Osteoblast (primary cell): ENCODE data around the gene RAPGEFL1. TPM values are rescaled to one million over a fixed set of nuclear protein-coding genes. Genes with fewer than 3 reads are reported as not detected.

Experiments
- DNase-seq: peaks from one replicate; pipeline ENCODE4 v3.0.0; 2011; ENCODE audit warnings: low spot score, mixed read lengths; ENCODE audit not compliant: insufficient read length; ENCODE audit errors: missing footprints
- H2AFZ ChIP-seq: 2 replicates; pipeline ENCODE4 v1.6.0; 2011; ENCODE audit warnings: mild to moderate bottlenecking, low read length
- H3K27ac ChIP-seq: 2 replicates; pipeline ENCODE4 v1.5.1; 2011; ENCODE audit warnings: mild to moderate bottlenecking, low read depth, low read length, moderate library complexity
- H3K27me3 ChIP-seq: 2 replicates; pipeline ENCODE4 v1.6.0; 2012; ENCODE audit warnings: mild to moderate bottlenecking, control low read depth, inconsistent platforms, low read length, moderate library complexity; ENCODE audit not compliant: insufficient read depth
- H3K36me3 ChIP-seq: 2 replicates; pipeline ENCODE4 v1.5.1; 2011; ENCODE audit warnings: mild to moderate bottlenecking, low read length, control low read depth, moderate library complexity; ENCODE audit not compliant: insufficient read depth
- H3K4me1 ChIP-seq: 2 replicates; pipeline ENCODE4 v1.5.1; 2011; ENCODE audit warnings: mild to moderate bottlenecking, low read length, control low read depth, moderate library complexity; ENCODE audit not compliant: insufficient read depth
- H3K4me2 ChIP-seq: 2 replicates; pipeline ENCODE4 v1.6.0; 2011; ENCODE audit warnings: mild to moderate bottlenecking, low read length; ENCODE audit not compliant: insufficient read depth
- H3K4me3 ChIP-seq: fragments of 200-600 bp; sonication (generic); 3 replicates; pipeline ENCODE4 v1.5.1; 2012; ENCODE audit warnings: mild to moderate bottlenecking, low read length, inconsistent platforms; ENCODE audit not compliant: insufficient read depth
- H3K79me2 ChIP-seq: 2 replicates; pipeline ENCODE4 v1.6.0; 2012; ENCODE audit warnings: mild to moderate bottlenecking, low read length, control low read depth, inconsistent platforms; ENCODE audit not compliant: insufficient read depth
- H3K9me3 ChIP-seq: 2 replicates; pipeline ENCODE4 v1.5.1; 2011; ENCODE audit warnings: low read depth, low read length, control low read depth
- H4K20me1 ChIP-seq: 2 replicates; pipeline ENCODE4 v1.6.0; 2012; ENCODE audit warnings: mild to moderate bottlenecking, low read length, control low read depth; ENCODE audit not compliant: insufficient read depth
- CTCF ChIP-seq: IDR thresholded peaks from 2 replicates; pipeline ENCODE4 v1.5.1; 2011; ENCODE audit warnings: mild to moderate bottlenecking, low read depth, low read length, moderate library complexity; ENCODE audit errors: extremely low read depth
- total RNA-seq: library from RNA; depleted of rRNA; stranded (reverse); fragments of >200 nt; gene quantifications from 2 replicates; pipeline ENCODE4 v1.2.3, GENCODE V29; 2012

The RAPGEFL1 gene
- total RNA-seq, 1 donor = 1.4 TPM

DNA sequence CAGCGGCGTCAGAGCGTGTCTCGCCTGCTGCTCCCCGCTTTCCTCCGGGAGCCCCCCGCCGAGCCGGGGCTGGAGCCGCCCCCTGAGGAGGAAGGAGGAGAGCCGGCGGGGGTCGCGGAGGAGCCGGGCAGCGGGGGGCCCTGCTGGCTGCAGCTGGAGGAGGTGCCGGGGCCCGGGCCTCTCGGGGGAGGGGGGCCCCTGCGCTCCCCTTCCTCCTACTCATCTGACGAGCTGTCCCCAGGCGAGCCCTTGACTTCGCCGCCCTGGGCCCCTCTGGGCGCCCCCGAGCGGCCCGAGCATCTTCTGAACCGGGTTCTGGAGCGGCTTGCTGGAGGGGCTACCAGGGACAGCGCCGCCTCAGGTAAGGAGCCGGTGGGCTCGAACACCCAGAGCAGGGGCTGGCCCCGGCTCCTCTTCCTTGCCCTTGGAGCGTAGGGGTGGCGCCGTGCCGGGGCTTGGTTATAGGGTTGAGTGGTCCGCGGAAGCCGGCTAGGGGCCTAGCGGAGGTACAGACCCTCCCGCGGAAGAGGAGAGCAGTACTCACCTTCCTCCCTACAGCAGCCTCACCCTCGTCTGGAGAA is 841 bp downstream of the RAPGEFL1 start:
- Histone ChIP-seq H4K20me1 (peaks cover 5% of the 10 kb centered on the region), H3K27ac (no peak overlapping the region), H2AFZ (no peak overlapping the region), H3K79me2 (no peaks in the 10 kb centered on the region), H3K4me3 (no peak overlapping the region), H3K4me2 (peak overlapping the region; percentile 76), H3K27me3 (no peaks in the 10 kb centered on the region), H3K36me3 (peaks cover 6% of the 10 kb centered on the region), H3K4me1 (peaks cover 17% of the 10 kb centered on the region), H3K9me3 (no peaks in the 10 kb centered on the region)
- DNase-seq = peak; percentile 76
- TF ChIP-seq CTCF = no peak

GRCh38 chr17:40178660-40179059 is 1.4 kb downstream of the RAPGEFL1 start:
- peaks cover 17% of the 10 kb centered on the region for H3K4me1 ChIP-seq
- H3K79me2 ChIP-seq = no peaks in the 10 kb centered on the region
- H3K9me3 ChIP-seq = no peaks in the 10 kb centered on the region
- no peak overlapping the region for H3K27ac ChIP-seq
- no peak overlapping the region for H3K4me2 ChIP-seq
- H3K36me3 ChIP-seq = peaks cover under 1% of the 10 kb centered on the region
- H3K27me3 ChIP-seq = no peaks in the 10 kb centered on the region
- no peak for TF ChIP-seq CTCF
- no peak overlapping the region for H3K4me3 ChIP-seq
- peak; percentile 76 for DNase-seq
- peaks cover 5% of the 10 kb centered on the region for H4K20me1 ChIP-seq
- no peak overlapping the region for H2AFZ ChIP-seq

DNA sequence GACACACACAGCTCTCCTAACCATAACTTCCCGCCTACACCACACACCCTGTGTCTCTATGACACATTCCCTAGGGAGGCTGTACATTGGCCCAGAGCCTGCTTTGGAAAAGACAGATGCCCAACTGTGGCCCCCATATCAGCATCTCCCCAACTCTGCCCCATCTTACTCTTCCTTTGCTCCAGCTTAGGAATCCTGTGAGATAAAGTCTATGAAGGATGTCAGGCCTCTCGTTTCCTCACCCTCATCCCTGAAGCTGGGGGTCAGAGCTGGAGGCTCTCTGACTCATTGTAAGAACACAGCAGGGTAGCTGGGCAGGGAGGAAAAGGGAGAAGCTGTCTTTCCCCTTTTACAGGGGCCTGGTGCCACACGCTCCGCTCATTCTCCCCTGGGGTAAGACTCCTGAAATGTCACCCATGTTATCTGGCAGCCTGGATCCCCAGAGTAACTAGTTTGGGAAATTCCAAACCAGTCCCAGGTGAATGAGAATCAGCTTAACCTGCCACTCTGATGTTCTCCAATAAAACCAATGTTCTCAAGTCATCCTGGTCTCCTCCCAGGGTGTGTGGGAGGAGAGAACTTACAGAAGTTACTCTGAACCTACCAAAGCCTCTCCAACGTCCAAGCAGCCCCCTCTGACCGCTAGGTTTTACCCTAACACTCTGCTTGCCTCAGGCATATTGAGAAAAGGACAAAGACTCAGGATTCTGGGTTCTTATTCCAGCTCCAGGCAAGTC is 2.8 kb downstream of the RAPGEFL1 start:
- peak overlapping the region; percentile 4 for H3K4me2 ChIP-seq
- no peak for TF ChIP-seq CTCF
- H3K36me3 ChIP-seq = no peaks in the 10 kb centered on the region
- H3K27ac ChIP-seq = peak overlapping the region; percentile 20
- peaks cover 17% of the 10 kb centered on the region for H3K4me1 ChIP-seq
- peak; percentile 98 for DNase-seq
- no peaks in the 10 kb centered on the region for H3K79me2 ChIP-seq
- H3K4me3 ChIP-seq = no peak overlapping the region
- no peaks in the 10 kb centered on the region for H3K9me3 ChIP-seq
- no peak overlapping the region for H2AFZ ChIP-seq
- H3K27me3 ChIP-seq = no peaks in the 10 kb centered on the region
- peaks cover 5% of the 10 kb centered on the region for H4K20me1 ChIP-seq

GRCh38 chr17:40180694-40181093 is 3.4 kb downstream of the RAPGEFL1 start:
- H3K4me2 ChIP-seq = no peak overlapping the region
- peaks cover 5% of the 10 kb centered on the region for H4K20me1 ChIP-seq
- no peaks in the 10 kb centered on the region for H3K27me3 ChIP-seq
- H3K36me3 ChIP-seq = no peaks in the 10 kb centered on the region
- no peak overlapping the region for H2AFZ ChIP-seq
- peaks cover 17% of the 10 kb centered on the region for H3K4me1 ChIP-seq
- DNase-seq = no peak
- no peaks in the 10 kb centered on the region for H3K9me3 ChIP-seq
- peak overlapping the region; percentile 20 for H3K27ac ChIP-seq
- no peak for TF ChIP-seq CTCF
- H3K79me2 ChIP-seq = no peaks in the 10 kb centered on the region
- H3K4me3 ChIP-seq = no peak overlapping the region
